HG02852 (cell line): Measurements from ENCODE around the gene SLC34A3.

Experiments used
- ATAC-seq: cut with Tn5 transposase; IDR thresholded peaks from one replicate; pipeline ENCODE4 v1.9.1; 2021; ENCODE audit warnings: mild to moderate bottlenecking, moderate library complexity; ENCODE audit not compliant: unreplicated experiment

SLC34A3 gene

GRCh38 chr9:137217276-137218211, 13.2 kb upstream of the SLC34A3 start:
- ATAC-seq = no peak

DNA sequence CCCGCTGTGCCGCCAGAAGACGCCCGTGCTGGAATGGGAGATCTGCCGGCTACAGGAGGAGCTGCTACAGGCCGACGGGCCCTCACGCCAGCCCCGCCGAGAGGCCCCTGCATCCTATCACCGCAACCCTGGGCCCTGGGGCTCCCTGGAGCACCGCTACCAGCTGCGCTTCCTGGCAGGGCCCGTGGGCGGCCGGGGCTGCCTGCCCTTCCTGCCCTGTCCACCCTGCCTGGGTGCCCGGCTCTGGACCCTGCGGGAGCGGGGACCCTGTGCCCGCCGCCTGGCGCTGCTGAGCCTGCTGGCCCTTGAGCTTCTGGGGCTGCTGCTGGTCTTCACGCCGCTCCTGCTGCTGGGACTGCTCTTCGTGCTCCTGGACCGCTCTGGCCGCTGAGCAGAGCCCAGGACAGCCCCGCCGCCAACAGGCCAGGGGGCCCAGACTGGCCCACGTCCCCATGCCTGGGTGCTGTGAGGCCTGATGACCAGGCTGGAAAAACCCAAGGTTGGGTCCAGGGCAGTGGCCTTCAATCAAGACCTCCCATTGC, 12.4 kb upstream of the SLC34A3 start:
- ATAC-seq = no peak

DNA sequence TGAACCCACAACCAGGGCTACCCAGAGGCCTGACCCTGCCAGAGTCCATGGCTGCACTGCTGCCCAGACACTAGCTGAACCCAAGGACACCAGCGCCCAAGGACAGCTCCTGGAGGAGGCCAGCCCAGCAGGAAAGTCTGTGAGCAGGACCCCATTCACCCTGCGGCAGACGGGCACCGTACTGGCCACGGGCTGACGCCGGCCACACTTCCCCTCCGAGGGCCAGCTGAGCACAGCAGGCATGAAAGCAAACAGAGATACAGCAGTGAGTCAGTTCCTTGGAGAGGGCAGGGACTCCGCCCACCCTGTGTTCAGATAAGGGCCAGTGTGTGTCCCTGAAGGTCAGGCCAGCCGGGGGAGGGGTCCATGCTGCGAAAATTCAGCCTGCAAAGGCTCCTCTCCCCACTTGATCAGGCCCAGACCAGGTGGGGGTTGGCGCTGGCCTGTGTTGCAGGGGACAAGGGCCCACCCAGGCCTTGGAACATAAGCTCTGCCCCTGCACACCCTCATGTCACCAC, 11.9 kb upstream of the SLC34A3 start:
- ATAC-seq = no peak

DNA sequence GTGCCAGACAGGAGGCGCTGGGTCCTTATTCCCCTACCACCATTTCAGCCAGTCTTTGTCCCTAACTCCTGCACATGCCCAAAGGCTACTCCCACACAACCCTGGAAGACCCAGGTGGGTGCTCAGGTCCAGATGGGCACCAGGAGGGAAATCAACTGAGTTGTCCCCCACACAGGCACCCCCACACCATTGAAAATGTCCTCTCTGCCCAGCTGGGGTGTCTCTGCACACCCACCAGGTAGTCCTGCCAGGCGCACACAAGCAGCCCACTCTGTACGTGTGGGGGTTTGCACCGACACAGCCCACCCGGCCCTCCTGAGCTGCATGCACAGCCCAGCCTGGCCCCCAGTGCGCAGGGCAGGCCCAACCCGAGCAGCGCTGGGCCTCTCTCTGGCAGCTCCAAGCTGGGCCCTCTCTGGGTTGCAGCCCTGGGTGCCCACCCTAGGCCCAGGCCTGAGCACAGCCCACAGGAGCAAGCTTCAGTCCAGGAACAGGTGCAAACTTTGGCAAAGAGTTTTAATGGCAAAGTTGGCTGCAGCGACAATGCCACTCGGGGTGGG, 10.9 kb upstream of the SLC34A3 start:
- ATAC-seq = no peak

GRCh38 chr9:137220317-137221094, 10.2 kb upstream of the SLC34A3 start:
- no peak for ATAC-seq

DNA sequence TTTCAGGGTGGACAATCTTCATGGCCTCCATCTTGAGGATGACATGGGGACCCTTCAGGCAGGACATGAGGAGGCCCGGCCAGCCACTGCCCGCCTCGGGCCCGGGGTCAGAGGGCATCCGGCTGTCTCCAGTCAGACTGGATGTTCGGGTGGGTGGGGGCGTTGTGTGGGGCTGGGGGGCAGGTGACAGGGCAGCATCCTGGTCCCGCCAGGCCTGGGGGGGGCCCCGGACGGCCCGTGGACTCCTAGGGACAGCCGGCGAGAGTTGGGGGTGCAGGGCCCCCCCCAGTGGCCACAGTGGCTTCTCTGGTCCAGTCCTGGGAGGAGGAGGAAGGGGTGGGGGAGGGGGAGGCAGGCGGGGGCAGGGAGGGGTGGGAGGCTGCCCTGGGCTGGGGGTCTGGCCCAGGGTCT, 9.6 kb upstream of the SLC34A3 start:
- no peak for ATAC-seq

DNA sequence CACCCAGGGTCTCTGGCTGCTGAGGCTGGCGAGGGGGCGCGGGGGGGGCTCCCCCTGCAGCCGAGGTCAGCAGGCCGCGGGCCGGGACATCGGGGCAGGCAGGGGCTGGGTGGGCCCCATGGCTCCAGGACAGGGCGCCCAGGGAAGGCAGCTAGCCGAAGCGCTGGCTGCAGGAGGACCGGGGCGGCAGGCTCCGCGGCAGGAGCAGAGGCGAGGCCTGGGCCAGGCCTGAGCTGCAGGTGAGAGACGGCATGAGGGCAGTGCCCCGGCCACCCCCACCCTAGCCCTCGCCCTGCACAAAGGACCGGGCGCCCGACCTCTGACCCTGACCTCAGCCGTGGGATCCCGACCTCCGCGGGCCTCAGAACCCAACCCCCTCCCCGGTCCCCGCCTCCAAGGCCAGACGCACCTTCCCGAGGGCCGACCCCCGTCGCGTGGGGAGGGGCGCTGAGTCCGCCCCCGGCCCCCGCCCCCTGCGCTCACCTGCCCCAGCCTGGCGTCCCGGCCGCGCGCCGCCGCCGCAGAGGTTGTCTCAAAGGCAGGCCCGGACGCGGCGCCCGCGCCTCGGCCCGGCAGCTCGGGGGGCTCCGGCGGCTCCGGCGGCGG, 9.1 kb upstream of the SLC34A3 start:
- no peak for ATAC-seq

GRCh38 chr9:137222190-137223077, 8.3 kb upstream of the SLC34A3 start, which contains the start of gene RNF208:
RNF208 (minus strand) TSS chr9:137222240; CDS start chr9:137221212, 1,028 bp downstream.
- peak; percentile 2 for ATAC-seq

- ATAC-seq = peak; percentile 58
Measured at GRCh38 chr9:137223078-137223970, 7.4 kb upstream of the SLC34A3 start.

DNA sequence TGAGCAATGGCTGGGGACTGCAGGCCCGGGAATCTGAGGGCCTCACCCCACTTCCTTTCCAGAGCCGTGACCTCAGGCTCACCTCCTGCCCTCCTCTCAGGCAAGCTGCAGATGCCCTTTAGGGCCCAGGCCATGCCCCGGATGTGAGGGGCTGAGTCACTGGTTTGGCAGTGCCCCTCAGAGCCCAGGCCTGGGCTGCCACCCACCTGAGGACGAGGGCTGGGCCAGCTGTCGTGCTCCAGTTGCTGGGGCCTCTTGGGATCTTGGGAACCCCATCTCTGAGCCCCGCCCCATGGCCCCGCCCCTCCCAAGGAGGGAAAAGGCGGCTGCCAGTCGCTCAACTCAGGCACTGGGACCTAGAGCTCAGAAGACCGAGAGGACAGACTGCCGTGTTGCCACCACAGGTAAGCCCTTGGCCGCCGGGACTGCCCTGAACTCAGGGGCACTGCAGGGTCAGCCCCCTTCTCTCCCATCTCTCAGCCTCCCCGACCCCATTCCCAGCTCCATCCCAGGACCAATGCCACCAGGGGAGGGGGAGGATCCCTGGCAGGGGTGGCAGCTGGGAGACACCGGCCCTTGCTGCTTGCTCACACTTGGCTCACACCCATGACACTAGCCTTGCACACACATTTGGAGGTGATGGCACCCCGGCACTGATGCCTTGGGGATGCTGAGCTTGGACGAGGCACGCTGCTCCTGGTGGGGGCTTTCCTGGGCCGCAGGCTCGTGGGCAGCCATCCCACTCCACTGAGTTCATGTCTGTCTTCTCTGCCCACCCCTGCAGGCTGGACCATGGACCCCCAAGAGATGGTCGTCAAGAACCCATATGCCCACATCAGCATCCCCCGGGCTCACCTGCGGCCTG, 5.6 kb upstream of the SLC34A3 start, which contains the start of gene CYSRT1:
Gene CYSRT1 (plus strand): TSS at position 345 of the 865 bp plus-strand sequence. CDS start 448 bp downstream, at position 793.
- no peak for ATAC-seq

- ATAC-seq = no peak
Measured at GRCh38 chr9:137225699-137226331, 4.9 kb upstream of the SLC34A3 start.

DNA sequence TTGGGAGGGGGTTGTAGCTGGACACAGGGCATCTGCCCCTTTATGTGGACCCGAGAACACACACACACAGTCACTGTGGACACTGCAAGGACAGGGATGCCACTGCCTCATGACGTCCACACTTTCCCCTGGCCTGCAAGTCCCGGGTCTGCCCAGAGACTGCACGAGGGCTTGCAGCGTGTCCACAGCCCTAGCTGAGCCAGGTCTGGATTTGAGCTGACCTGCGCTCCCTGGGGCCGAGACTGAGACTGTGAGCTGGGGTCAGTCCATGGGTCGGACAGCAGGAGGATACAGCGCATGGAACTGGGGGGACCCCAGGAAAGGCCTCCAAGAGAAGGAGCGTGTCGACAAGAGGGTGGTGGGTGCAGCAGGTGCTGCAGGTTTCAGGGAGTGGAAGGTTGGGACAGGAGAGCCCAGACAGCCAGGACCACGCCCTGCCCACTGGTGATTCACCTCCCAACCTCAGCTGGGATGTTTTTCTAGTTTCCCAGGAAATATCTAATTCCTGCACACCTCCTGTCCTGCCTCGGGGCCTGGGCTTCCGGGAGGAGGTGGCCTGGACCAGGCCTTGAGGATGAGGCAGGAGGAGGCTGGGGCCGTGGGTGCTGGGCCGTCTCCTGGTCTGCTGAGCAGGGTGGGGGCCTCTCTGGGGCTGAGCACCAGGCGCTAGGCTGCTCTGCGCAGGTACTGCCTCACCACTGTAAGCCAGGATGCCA, 4.2 kb upstream of the SLC34A3 start:
- no peak for ATAC-seq

GRCh38 chr9:137227054-137227852, 3.4 kb upstream of the SLC34A3 start, which contains the start of gene RNF224:
RNF224 (plus strand) TSS chr9:137227502; CDS start chr9:137228336, 834 bp downstream.
- ATAC-seq = no peak

DNA sequence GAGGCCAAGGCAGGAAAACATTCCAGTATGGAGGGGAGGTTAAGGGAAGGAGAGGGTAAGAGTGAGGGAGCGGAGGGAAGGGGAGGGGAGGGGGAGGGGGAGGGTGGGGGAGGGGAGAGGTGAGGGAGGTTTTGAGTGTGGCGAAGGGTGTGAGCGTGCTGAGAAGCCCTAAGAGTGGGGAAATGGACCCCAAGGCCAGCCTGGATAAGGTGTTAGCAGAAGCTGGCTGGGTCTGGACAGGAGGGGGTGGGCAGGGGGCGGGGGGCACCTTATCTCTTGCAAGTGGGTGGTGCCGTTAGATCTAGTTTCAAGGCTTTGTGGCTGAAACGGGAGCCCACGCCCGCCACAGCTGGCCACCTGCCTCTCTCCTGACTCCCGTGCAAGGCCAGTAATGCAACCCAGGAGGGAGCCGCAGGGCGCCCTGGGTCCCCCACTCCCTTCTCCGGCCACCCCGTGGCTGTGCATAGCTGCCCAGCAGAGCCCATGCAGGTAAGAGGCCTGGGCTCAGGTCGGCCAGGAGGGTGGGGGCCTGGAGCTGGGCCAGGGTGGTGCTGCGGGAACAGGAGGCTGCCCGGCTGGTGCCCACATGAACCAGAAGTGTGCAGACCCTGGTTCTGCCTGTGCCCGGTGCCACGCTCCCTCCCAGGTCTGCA, 2.7 kb upstream of the SLC34A3 start:
- no peak for ATAC-seq

GRCh38 chr9:137228506-137228967, 2.2 kb upstream of the SLC34A3 start:
- ATAC-seq = no peak
